Left colon (tissue), 2 donors: ENCODE results near the gene TPRA1. TPM values are rescaled to one million over a fixed set of nuclear protein-coding genes. Genes with fewer than 3 reads are reported as not detected.

ENCODE experiments used
- ATAC-seq: fragments of 200-7000 bp; cut with Tn5 transposase; one replicate; pipeline ENCODE4 v1.9.1; 2020; ENCODE audit warnings: mild to moderate bottlenecking, moderate library complexity
- DNase-seq, 2 donors: peaks; one replicate each; pipeline ENCODE4 v3.0.0-alpha.2; 2020
- intact Hi-C, 2 donors: fragments of 100-400 bp; cut with DNase I in 1 of 2; cut with micrococcal nuclease in 1 of 2; formaldehyde crosslinking; loops; one replicate each; pipeline versions ENCODE4 v1.11.2 to v1.14.0; 2022; cut with DNase I, micrococcal nuclease
- total RNA-seq, 2 donors: library from RNA; stranded (reverse); fragmentation: NEBNext Ultra II Directional; extraction: Animal tissue kit (Norgen Biotek cat#: 25700); gene quantifications; one replicate each; pipeline ENCODE4 v1.2.1, GENCODE V29; 2021
- donor health status: DM: no; HTN: no; CAD: no.
- donor health status: DM: yes; HTN: yes; CAD: no.

TPRA1 gene
- total RNA-seq, 2 donors from 2014 or later = 21.9 to 25.7 TPM

- no peak for DNase-seq
- intact Hi-C loops = loop anchor here in 1 of 2 donors (5.0 to 10.0 kb wide), 2 partner anchors 869 to 1021 kb away; partner anchors contain the start of gene CHST13
- ATAC-seq = no peak
These were observed 44.6 kb downstream of the TPRA1 start for GRCh38 chr3:127545711-127546457.

GRCh38 chr3:127545216-127545615, 45.3 kb downstream of the TPRA1 start:
- intact Hi-C loops = loop anchor here in 1 of 2 donors (5.0 to 10.0 kb wide), 2 partner anchors 868 to 1020 kb away; partner anchors contain the start of gene CHST13
- DNase-seq (no peak), ATAC-seq (no peak)

- intact Hi-C loops = loop anchor here in 1 of 2 donors (5.0 to 10.0 kb wide), 2 partner anchors 868 to 1020 kb away; partner anchors contain the start of gene CHST13
- DNase-seq (no peak), ATAC-seq (no peak)
These were observed 45.7 kb downstream of the TPRA1 start for GRCh38 chr3:127544803-127545201.

GRCh38 chr3:127544192-127544802, 46.2 kb downstream of the TPRA1 start:
- intact Hi-C loops = loop anchor here in 1 of 2 donors (10.0 kb wide), 1 partner anchor 1019 kb away; the partner anchor contains the start of gene CHST13
- DNase-seq (peak; percentile 76 to 90), ATAC-seq (peak; percentile 52)

GRCh38 chr3:127543441-127543840, 47.1 kb downstream of the TPRA1 start:
- no peak for ATAC-seq
- no peak for DNase-seq
- intact Hi-C loops = loop anchor here in 1 of 2 donors (10.0 kb wide), 1 partner anchor 1019 kb away; the partner anchor contains the start of gene CHST13

- intact Hi-C loops = loop anchor here in 1 of 2 donors (10.0 kb wide), 1 partner anchor 1018 kb away; the partner anchor contains the start of gene CHST13
- ATAC-seq (peak; percentile 75), DNase-seq (peak; percentile 52 to 69)
These were observed 48.0 kb downstream of the TPRA1 start for GRCh38 chr3:127542441-127542952.

GRCh38 chr3:127541320-127541719, 49.2 kb downstream of the TPRA1 start:
- ATAC-seq (no peak), DNase-seq (no peak)
- intact Hi-C loops = loop anchor here in 1 of 2 donors (10.0 kb wide), 1 partner anchor 1017 kb away; the partner anchor contains the start of gene CHST13

- ATAC-seq = no peak
- intact Hi-C loops = loop anchor here in 1 of 2 donors (10.0 kb wide), 1 partner anchor 1015 kb away; the partner anchor contains the start of gene CHST13
- no peak for DNase-seq
These were observed 51.0 kb downstream of the TPRA1 start for GRCh38 chr3:127539366-127540060.

- DNase-seq (no peak), ATAC-seq (no peak)
- intact Hi-C loops = no loop called here
These were observed 52.0 kb downstream of the TPRA1 start for GRCh38 chr3:127538569-127538968.

- intact Hi-C loops = no loop called here
- no peak for ATAC-seq
These were observed 53.4 kb downstream of the TPRA1 start for GRCh38 chr3:127536830-127537812.

GRCh38 chr3:127535901-127536829, 54.4 kb downstream of the TPRA1 start:
- intact Hi-C loops = no loop called here
- no peak for DNase-seq
- peak; percentile 47 for ATAC-seq

More at GRCh38 chr3:127536830-127537812, 53.4 kb downstream of the TPRA1 start:
- DNase-seq = no peak

GRCh38 chr3:127535106-127535785, 55.3 kb downstream of the TPRA1 start:
- DNase-seq (no peak), ATAC-seq (no peak)
- intact Hi-C loops = no loop called here

- intact Hi-C loops = no loop called here
- ATAC-seq = no peak
- no peak for DNase-seq
These were observed 56.0 kb downstream of the TPRA1 start for GRCh38 chr3:127534564-127534963.

- no peak for DNase-seq
- no peak for ATAC-seq
- intact Hi-C loops = no loop called here
These were observed 56.4 kb downstream of the TPRA1 start for GRCh38 chr3:127534161-127534451.

- ATAC-seq = no peak
- intact Hi-C loops = no loop called here
- DNase-seq = no peak
These were observed 57.9 kb downstream of the TPRA1 start for GRCh38 chr3:127532561-127533203.

- ATAC-seq (no peak), DNase-seq (no peak)
These were observed 58.7 kb downstream of the TPRA1 start for GRCh38 chr3:127531821-127532220.

More at GRCh38 chr3:127531821-127532220, 58.7 kb downstream of the TPRA1 start:
- intact Hi-C loops = no loop called here
